ENCODE results near the gene NLRP10. TPM values are rescaled to one million over a fixed set of nuclear protein-coding genes. Genes with fewer than 3 reads are reported as not detected.

The NLRP10 gene
- total and polyA plus RNA-seq, 2 experiments from 2014 or later: not detected

- Histone ChIP-seq H3K27me3 (no peaks in the 10 kb centered on the region), H3K9me3 (ENCODE audit: low read depth) (no peaks in the 10 kb centered on the region), H3K4me3 (no peak overlapping the region), H3K27ac (no peak overlapping the region), H3K36me3 (peaks cover 3% of the 10 kb centered on the region), H3K4me1 (ENCODE audit: low read depth) (peaks cover 6% of the 10 kb centered on the region)
- no peak for DNase-seq (ENCODE audit: low read depth in 1 of 2, low spot score in 1 of 2)
- no peak for TF ChIP-seq CTCF (IDR thresholded peaks at IDR 0.05; ENCODE audit: low read depth, low read length)
Observed at GRCh38 chr11:7983832-7984590, 18.8 kb upstream of the NLRP10 start.

- no peak for DNase-seq (ENCODE audit: low read depth in 1 of 2, low spot score in 1 of 2)
- no peak for TF ChIP-seq CTCF (IDR thresholded peaks at IDR 0.05; ENCODE audit: low read depth, low read length)
- no peaks in the 10 kb centered on the region for H3K36me3 ChIP-seq
- no peaks in the 10 kb centered on the region for H3K27me3 ChIP-seq
- no peaks in the 10 kb centered on the region for H3K4me1 ChIP-seq (ENCODE audit: low read depth)
- H3K4me3 ChIP-seq: no peak overlapping the region
- H3K9me3 ChIP-seq (ENCODE audit: low read depth): no peaks in the 10 kb centered on the region
- no peak overlapping the region for H3K27ac ChIP-seq
Observed at GRCh38 chr11:7982582-7983119, 17.4 kb upstream of the NLRP10 start.

- TF ChIP-seq CTCF (IDR thresholded peaks at IDR 0.05; ENCODE audit: low read depth, low read length): no peak
- no peak for DNase-seq (ENCODE audit: low read depth in 1 of 2, low spot score in 1 of 2)
- H3K9me3 ChIP-seq (ENCODE audit: low read depth): no peaks in the 10 kb centered on the region
- no peak overlapping the region for H3K27ac ChIP-seq
- no peak overlapping the region for H3K4me3 ChIP-seq
- H3K27me3 ChIP-seq: no peaks in the 10 kb centered on the region
- no peaks in the 10 kb centered on the region for H3K4me1 ChIP-seq (ENCODE audit: low read depth)
- H3K36me3 ChIP-seq: no peaks in the 10 kb centered on the region
Observed at GRCh38 chr11:7981619-7982157, 16.4 kb upstream of the NLRP10 start.

- Histone ChIP-seq H3K27me3 (no peaks in the 10 kb centered on the region), H3K4me3 (no peak overlapping the region), H3K36me3 (no peaks in the 10 kb centered on the region), H3K9me3 (ENCODE audit: low read depth) (no peaks in the 10 kb centered on the region), H3K27ac (no peak overlapping the region), H3K4me1 (ENCODE audit: low read depth) (no peaks in the 10 kb centered on the region)
- peak in 1 of 2 donors; percentile 73 for DNase-seq (ENCODE audit: low read depth in 1 of 2, low spot score in 1 of 2)
- TF ChIP-seq CTCF (IDR thresholded peaks at IDR 0.05; ENCODE audit: low read depth, low read length): no peak
Observed at GRCh38 chr11:7977232-7977917, 12.1 kb upstream of the NLRP10 start.

GRCh38 chr11:7974668-7975067 is 9.4 kb upstream of the NLRP10 start:
- Histone ChIP-seq H3K4me3 (no peak overlapping the region), H3K27me3 (no peaks in the 10 kb centered on the region), H3K27ac (no peak overlapping the region), H3K4me1 (ENCODE audit: low read depth) (no peaks in the 10 kb centered on the region), H3K9me3 (ENCODE audit: low read depth) (no peaks in the 10 kb centered on the region), H3K36me3 (no peaks in the 10 kb centered on the region)
- no peak for TF ChIP-seq CTCF (IDR thresholded peaks at IDR 0.05; ENCODE audit: low read depth, low read length)
- no peak for DNase-seq (ENCODE audit: low read depth in 1 of 2, low spot score in 1 of 2)
